ENCODE measurements around the gene NKX3-2.

Gene NKX3-2

GRCh38 chr4:13558881-13559280, 14.6 kb upstream of the NKX3-2 start:
- Histone ChIP-seq H3K36me3 (replicated peaks; ENCODE audit: insufficient read depth, low read length) (no peaks in the 10 kb centered on the region), H2AFZ (ENCODE audit: low read length) (no peak overlapping the region), H3K27me3 (replicated peaks; ENCODE audit: insufficient read depth, low read length) (no peaks in the 10 kb centered on the region), H3K4me1 (ENCODE audit: low read length) (no peaks in the 10 kb centered on the region), H3K27ac (ENCODE audit: low read length) (no peak overlapping the region), H4K20me1 (ENCODE audit: insufficient read depth, low read length) (no peaks in the 10 kb centered on the region), H3K79me2 (ENCODE audit: low read length) (no peaks in the 10 kb centered on the region), H3K4me2 (ENCODE audit: low read depth, low read length) (no peak overlapping the region), H3F3A (ENCODE audit: insufficient read depth, low read length) (no peaks in the 10 kb centered on the region), H3K9me3 (replicated peaks; ENCODE audit: insufficient read depth, low read length) (no peaks in the 10 kb centered on the region), H3K9ac (ENCODE audit: low read length) (no peak overlapping the region), H3K9me2 (replicated peaks; ENCODE audit: insufficient read depth, low read length) (no peaks in the 10 kb centered on the region), H3K4me3 (ENCODE audit: low read length) (no peak overlapping the region)
- TF ChIP-seq EZH2phosphoT487 (IDR thresholded peaks at IDR 0.05; ENCODE audit: low read length) (no peak), CTCF (IDR thresholded peaks at IDR 0.05; ENCODE audit: low read length) (no peak), EZH2 (optimal IDR thresholded peaks at IDR 0.05; ENCODE audit: low read depth, low read length) (no peak)
- DNase-seq: no peak

- Histone ChIP-seq H3K27me3 (replicated peaks; ENCODE audit: insufficient read depth, low read length) (no peaks in the 10 kb centered on the region), H3K9me3 (replicated peaks; ENCODE audit: insufficient read depth, low read length) (no peaks in the 10 kb centered on the region), H3K9me2 (replicated peaks; ENCODE audit: insufficient read depth, low read length) (no peaks in the 10 kb centered on the region), H3K4me1 (ENCODE audit: low read length) (no peaks in the 10 kb centered on the region), H3K4me3 (ENCODE audit: low read length) (no peak overlapping the region), H3K27ac (ENCODE audit: low read length) (no peak overlapping the region), H2AFZ (ENCODE audit: low read length) (no peak overlapping the region), H3K4me2 (ENCODE audit: low read depth, low read length) (no peak overlapping the region), H3K79me2 (ENCODE audit: low read length) (no peaks in the 10 kb centered on the region), H4K20me1 (ENCODE audit: insufficient read depth, low read length) (no peaks in the 10 kb centered on the region), H3K36me3 (replicated peaks; ENCODE audit: insufficient read depth, low read length) (no peaks in the 10 kb centered on the region), H3F3A (ENCODE audit: insufficient read depth, low read length) (no peaks in the 10 kb centered on the region), H3K9ac (ENCODE audit: low read length) (no peak overlapping the region)
- DNase-seq: no peak
- TF ChIP-seq CTCF (IDR thresholded peaks at IDR 0.05; ENCODE audit: low read length): no peak
- TF ChIP-seq EZH2phosphoT487 (IDR thresholded peaks at IDR 0.05; ENCODE audit: low read length): no peak
- TF ChIP-seq EZH2 (optimal IDR thresholded peaks at IDR 0.05; ENCODE audit: low read depth, low read length): no peak
These were observed 11.0 kb upstream of the NKX3-2 start for GRCh38 chr4:13555325-13555724.

GRCh38 chr4:13553081-13553480, 8.8 kb upstream of the NKX3-2 start:
- Histone ChIP-seq H3K4me2 (ENCODE audit: low read depth, low read length) (no peak overlapping the region), H3K36me3 (replicated peaks; ENCODE audit: insufficient read depth, low read length) (no peaks in the 10 kb centered on the region), H3K27me3 (replicated peaks; ENCODE audit: insufficient read depth, low read length) (no peaks in the 10 kb centered on the region), H3K27ac (ENCODE audit: low read length) (no peak overlapping the region), H3K4me3 (ENCODE audit: low read length) (no peak overlapping the region), H3F3A (ENCODE audit: insufficient read depth, low read length) (peaks cover 5% of the 10 kb centered on the region), H3K9me3 (replicated peaks; ENCODE audit: insufficient read depth, low read length) (no peaks in the 10 kb centered on the region), H3K9ac (ENCODE audit: low read length) (no peak overlapping the region), H2AFZ (ENCODE audit: low read length) (no peak overlapping the region), H4K20me1 (ENCODE audit: insufficient read depth, low read length) (no peaks in the 10 kb centered on the region), H3K79me2 (ENCODE audit: low read length) (no peaks in the 10 kb centered on the region), H3K4me1 (ENCODE audit: low read length) (peaks cover 5% of the 10 kb centered on the region), H3K9me2 (replicated peaks; ENCODE audit: insufficient read depth, low read length) (no peaks in the 10 kb centered on the region)
- DNase-seq: no peak
- no peak for TF ChIP-seq EZH2phosphoT487 (IDR thresholded peaks at IDR 0.05; ENCODE audit: low read length)
- TF ChIP-seq EZH2 (optimal IDR thresholded peaks at IDR 0.05; ENCODE audit: low read depth, low read length): no peak
- TF ChIP-seq CTCF (IDR thresholded peaks at IDR 0.05; ENCODE audit: low read length): no peak

Measured in MM.1S (cell line).